ENCODE data around the gene LSM10.

The LSM10 gene

GRCh38 chr1:36349839-36350238 is 47.9 kb downstream of the LSM10 start:
- no peak for DNase-seq

- no peak for DNase-seq
Measured at GRCh38 chr1:36349241-36349671, 48.5 kb downstream of the LSM10 start.

GRCh38 chr1:36346741-36347370 is 50.9 kb downstream of the LSM10 start:
- DNase-seq: no peak

GRCh38 chr1:36345353-36345752 is 52.4 kb downstream of the LSM10 start:
- DNase-seq: no peak

GRCh38 chr1:36344395-36344680 is 53.4 kb downstream of the LSM10 start:
- no peak for DNase-seq

- DNase-seq: no peak
Measured at GRCh38 chr1:36343651-36344394, 53.9 kb downstream of the LSM10 start.
